Fibroblast of skin of right biceps (primary cell): ENCODE results near the gene RMDN2.

Experiments
- DNase-seq: peaks from one replicate; pipeline ENCODE4 v3.0.0-alpha.2; 2013

The RMDN2 gene

DNA sequence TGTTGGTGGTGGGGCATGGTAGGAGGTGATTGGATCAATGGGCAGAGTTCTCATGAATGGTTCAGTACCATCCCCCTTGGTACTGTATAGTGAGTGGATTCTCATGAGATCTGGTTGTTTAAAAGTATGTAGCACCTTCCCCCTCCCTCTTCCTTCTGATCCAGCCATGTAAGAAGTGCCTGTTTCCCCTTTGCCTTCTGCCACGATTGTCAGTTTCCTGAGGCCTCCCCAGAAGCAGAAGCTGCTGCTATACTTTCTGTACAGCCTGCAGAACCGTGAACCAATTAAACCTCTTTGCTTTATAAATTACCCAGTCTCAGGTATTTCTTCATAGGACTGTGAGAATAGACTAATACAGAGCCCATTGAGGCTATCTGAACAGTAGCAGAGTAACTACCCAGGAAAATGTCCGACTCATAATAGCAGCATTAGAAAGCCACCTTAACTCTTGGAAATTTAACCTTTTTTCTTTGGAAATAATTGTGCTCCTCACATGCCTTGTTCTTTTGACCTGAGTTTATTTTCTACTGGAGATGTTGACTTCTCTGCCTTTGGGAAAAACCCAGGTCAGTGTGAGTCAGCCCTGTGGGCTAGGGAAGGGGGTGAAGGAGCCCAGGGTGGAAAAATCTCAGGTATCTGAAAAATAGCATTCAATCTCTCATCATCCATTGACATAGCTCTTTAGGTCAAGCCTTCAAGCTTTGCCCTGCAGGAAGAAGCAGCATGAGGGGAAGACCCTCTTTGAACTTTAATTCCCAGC, 132.7 kb downstream of the RMDN2 start:
- DNase-seq = no peak

DNA sequence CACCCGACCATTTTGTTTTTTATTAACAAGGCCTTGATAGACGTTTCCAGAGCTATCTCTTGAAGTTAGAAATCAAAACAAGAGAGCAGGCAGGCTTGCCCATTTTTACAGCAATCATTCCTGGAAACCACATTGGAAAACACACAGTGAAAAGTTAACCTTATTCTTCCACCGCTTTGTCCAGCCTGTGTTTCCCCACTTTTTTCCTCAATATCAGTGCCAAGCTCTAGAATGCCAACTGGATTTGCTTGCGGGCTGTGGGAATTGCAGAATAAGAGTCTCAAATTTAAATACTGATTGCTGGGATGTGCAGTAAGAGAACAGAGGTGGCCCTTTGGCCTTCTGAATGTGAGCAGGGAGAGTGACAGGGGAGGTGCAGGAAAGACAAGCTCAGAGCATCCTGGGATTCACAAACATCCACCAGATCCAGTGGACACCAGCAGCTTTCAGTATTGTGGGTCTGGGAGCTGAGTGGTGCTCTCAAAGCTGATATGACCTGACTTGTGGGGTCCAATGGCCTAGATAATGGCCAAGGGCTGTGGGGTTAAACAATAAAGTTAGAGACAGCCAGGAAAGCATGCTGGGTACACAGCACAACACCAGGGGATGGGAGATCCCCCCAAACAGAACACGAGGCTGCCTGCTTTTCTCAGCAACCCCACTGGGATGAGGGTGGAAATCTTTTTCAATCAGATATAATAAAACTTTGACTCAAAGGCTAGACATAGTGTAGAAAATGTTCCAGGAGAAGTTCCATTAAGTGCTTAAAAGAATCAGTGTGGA, 135.3 kb downstream of the RMDN2 start:
- no peak for DNase-seq

DNA sequence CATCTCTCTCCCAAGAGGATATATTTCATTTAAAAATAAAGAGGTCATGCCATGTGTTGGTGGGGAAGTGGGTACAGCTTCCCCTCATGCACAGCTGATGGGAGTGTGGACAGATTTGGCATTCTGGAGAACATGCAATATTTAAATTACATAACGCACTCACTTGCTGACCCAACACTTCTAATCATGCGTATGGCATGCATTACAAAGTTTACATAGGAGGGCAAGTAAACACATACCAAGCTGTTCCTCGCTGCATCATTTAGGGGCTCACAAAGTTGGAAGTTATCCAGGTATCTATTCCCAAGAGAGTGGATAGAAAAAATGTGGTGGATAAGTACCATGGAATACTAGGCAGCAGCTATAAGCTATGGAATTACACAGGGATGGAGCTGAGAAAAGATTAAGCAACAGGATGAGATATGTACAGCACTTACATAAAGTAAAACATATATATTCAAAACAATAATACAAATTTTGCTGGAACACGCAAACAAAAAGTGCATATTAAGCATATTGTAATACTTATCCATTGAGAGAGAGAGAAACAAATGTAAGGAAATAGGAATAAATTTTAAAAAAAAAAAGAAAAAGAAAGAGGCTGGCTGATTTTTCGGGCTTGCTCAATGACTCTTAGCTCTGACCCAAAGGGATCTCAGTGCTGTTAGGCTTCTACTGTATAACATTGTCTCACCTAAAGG, 139.9 kb downstream of the RMDN2 start:
- DNase-seq = peak; percentile 60

DNA sequence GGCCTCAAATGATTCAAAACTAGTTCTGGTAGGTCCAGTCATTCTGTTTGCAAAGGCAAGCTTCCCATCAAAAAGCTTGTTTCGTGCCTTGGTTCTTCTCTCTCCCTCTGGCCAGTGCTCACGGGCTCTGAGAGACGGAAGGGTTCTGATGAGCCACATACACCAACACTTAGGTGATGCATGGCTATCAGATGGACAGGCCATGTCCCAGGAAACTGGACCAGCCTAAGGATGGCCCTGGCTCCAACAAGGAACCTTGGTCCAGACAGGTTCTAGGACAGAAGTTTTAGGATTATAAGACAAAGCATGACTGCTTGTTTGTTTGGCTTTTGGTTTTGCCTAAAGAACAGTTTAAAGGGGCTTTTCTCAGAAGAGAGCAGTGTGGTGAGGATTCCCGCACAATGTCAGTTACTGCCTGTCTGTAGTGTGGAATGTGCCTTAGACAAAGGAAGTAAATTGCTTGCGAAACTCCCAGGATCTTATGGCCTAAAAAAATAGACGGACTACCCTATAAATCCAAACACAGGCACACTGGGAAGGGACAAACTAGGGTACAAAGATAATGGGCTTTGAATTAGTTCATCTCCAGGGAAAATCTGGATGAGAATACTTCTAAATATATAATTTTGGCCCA, 140.5 kb downstream of the RMDN2 start:
- DNase-seq = peak; percentile 33

DNA sequence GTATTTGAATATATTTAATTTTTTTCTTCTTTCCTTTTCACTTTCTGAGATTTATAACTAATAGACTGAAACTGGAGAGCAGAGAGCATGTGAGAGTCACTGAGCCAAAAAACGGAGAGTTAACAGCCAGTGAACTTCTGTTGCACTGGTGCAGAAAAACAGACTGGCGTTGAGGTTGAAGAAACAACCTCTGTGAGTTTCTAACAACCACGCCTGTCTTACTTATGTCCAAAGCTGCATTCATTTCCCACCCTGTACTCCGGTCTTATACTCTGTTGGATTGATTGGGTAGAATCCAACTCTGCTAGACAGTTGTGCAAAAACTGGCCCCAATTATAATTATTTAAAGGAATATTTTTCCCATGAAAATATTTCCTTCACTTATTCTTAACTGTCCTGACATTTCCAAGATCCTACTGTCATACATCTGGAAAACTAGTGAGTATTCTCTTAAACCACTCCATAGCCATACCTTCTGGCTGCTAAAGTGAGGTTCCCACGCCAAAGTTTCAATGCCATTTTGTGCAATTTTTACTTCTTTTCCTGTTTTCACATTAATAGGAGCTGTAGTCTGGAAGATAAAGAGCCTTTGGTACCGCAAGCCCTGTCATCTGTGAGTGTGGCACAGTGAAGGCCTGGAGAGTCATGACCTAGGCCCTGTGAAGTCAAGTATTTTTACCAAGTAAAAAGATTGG, 141.5 kb downstream of the RMDN2 start:
- no peak for DNase-seq
